Endothelial cell of umbilical vein (primary cell): ENCODE data around the gene OR2B3. TPM values are rescaled to one million over a fixed set of nuclear protein-coding genes. Genes with fewer than 3 reads are reported as not detected.
"Not testable (repeated sequence)": the region's sequence is repeated elsewhere in the genome, so short reads cannot be mapped to it uniquely, and the experiment has no call there.

Experiments
- BruUV-seq: library from RNA; stranded (reverse); fragments of 400-500 nt; replicated peaks from 2 replicates; lab custom pipeline; 2021; lab: Mats Ljungman, UMichigan
- CTCF ChIA-PET: fragments of 300-600, 350-600 bp; sonication (Branson Sonifier 250); formaldehyde crosslinking; loops from one replicate; lab custom pipeline; 2021; ENCODE audit warnings: antibody characterized with exemption, inconsistent platforms; lab: Charles Lee
- POLR2A ChIA-PET: fragments of 300-600, 350-600 bp; sonication (Branson Sonifier 250); formaldehyde crosslinking; loops from one replicate; lab custom pipeline; 2021; ENCODE audit warnings: antibody characterized with exemption, inconsistent platforms; lab: Charles Lee
- DNase-seq: peaks from one replicate; pipeline ENCODE4 v3.0.0-alpha.2; 2011; ENCODE audit warnings: low read depth, low spot score
- FAIRE-seq: peaks from 2 replicates; lab custom pipeline; 2011; peaks lifted over from hg19 to GRCh38; lab: Jason Lieb, UNC
- H2AFZ ChIP-seq: 2 replicates; pipeline ENCODE4 v1.6.0; 2012; ENCODE audit warnings: low read depth, low read length, control low read depth, inconsistent platforms
- H3K27ac ChIP-seq: 2 replicates; pipeline ENCODE4 v1.5.1; 2011; ENCODE audit warnings: low read depth, mild to moderate bottlenecking, control low read depth, low read length, moderate library complexity; ENCODE audit not compliant: insufficient read depth
- H3K27me3 ChIP-seq, 2 experiments: 2 replicates each; pipeline versions ENCODE4 v1.6.0 to v1.6.1; 2011; ENCODE audit warnings: low read length in 2 of 2, mixed read lengths in 1 of 2; ENCODE audit not compliant: control insufficient read depth in 2 of 2, insufficient read depth in 2 of 2
- H3K36me3 ChIP-seq, 2 experiments: 2 replicates in 1 of 2; 3 replicates in 1 of 2; pipeline ENCODE4 v1.5.1; 2011; ENCODE audit warnings: low read length in 2 of 2, mild to moderate bottlenecking in 1 of 2, moderate library complexity in 1 of 2; ENCODE audit not compliant: control insufficient read depth in 2 of 2, insufficient read depth in 2 of 2; ENCODE audit errors: extremely low read depth in 1 of 2
- H3K4me1 ChIP-seq: 3 replicates; pipeline ENCODE4 v1.5.1; 2011; ENCODE audit warnings: mild to moderate bottlenecking, low read length; ENCODE audit not compliant: control insufficient read depth, insufficient read depth; ENCODE audit errors: extremely low read depth
- H3K4me2 ChIP-seq: 2 replicates; pipeline ENCODE4 v1.6.1; 2011; ENCODE audit warnings: low read length, control low read depth, mixed read lengths; ENCODE audit not compliant: insufficient read depth
- H3K4me3 ChIP-seq, 3 experiments: fragments of 200-600 bp in 1 of 3; sonication (generic), shearing (Covaris generic) in 1 of 3; replicated peaks in 1 of 3; 2 replicates each; pipeline ENCODE4 v1.5.1; 2011 to 2016; ENCODE audit warnings: control low read depth in 3 of 3, low read length in 3 of 3, mild to moderate bottlenecking in 2 of 3, inconsistent platforms in 1 of 3, low read depth in 1 of 3, moderate library complexity in 1 of 3; ENCODE audit not compliant: insufficient read depth in 1 of 3
- H3K79me2 ChIP-seq: 2 replicates; pipeline ENCODE4 v1.6.0; 2012; ENCODE audit warnings: low read length, inconsistent platforms; ENCODE audit not compliant: control insufficient read depth, insufficient read depth
- H3K9ac ChIP-seq: replicated peaks from 2 replicates; pipeline ENCODE3; 2011; ENCODE audit warnings: low read length, control low read depth; ENCODE audit not compliant: insufficient read depth; ENCODE audit errors: extremely low read depth
- H3K9me1 ChIP-seq: replicated peaks from 3 replicates; pipeline ENCODE4 v1.6.0; 2011; ENCODE audit warnings: mild to moderate bottlenecking, low read length; ENCODE audit not compliant: control insufficient read depth, insufficient read depth; ENCODE audit errors: extremely low read depth
- H3K9me3 ChIP-seq: replicated peaks from 2 replicates; pipeline ENCODE4 v1.5.1; 2012; ENCODE audit warnings: low read length, inconsistent platforms; ENCODE audit not compliant: control insufficient read depth, insufficient read depth
- H4K20me1 ChIP-seq: replicated peaks from 2 replicates; pipeline ENCODE3; 2011; ENCODE audit warnings: mild to moderate bottlenecking, low read length; ENCODE audit not compliant: control insufficient read depth, insufficient read depth; ENCODE audit errors: extremely low read depth
- MYC ChIP-seq: IDR thresholded peaks from one replicate; pipeline ENCODE4 v1.6.1; 2011; ENCODE audit warnings: mild to moderate bottlenecking, low read depth, low read length
- dilution Hi-C: fragments of 300-500 bp; cut with MboI; formaldehyde crosslinking; loops from one replicate; pipeline ENCODE4 v1.15.0; 2019; ENCODE audit warnings: low sequenced_read_pairs; ENCODE audit not compliant: extremely low pct_ligation_motif_present
- intact Hi-C: fragments of 100-400 bp; cut with micrococcal nuclease; formaldehyde crosslinking; loops from one replicate; pipeline ENCODE4 v1.10.0; 2022
- polyA plus RNA-seq, 4 experiments: library from polyadenylated mRNA; depleted of rRNA in 3 of 4; stranded (reverse) in 3 of 4; unstranded in 1 of 4; fragments of >200 nt; gene quantifications; 2 replicates each; pipeline versions ENCODE4 v1.2.1 to v1.2.3, GENCODE V29; 2011 to 2012; ENCODE audit warnings: missing spikeins in 1 of 4
- total RNA-seq: library from RNA; stranded (reverse); gene quantifications from 2 replicates; pipeline ENCODE4 v1.2.3, GENCODE V29; 2021

The OR2B3 gene
- total and polyA plus RNA-seq, 2 donors (not counting 3 experiments of a cell fraction or from before 2014, with no cell fraction given), result not detected

- no peak overlapping the region for H3K4me2 ChIP-seq
- dilution Hi-C loops (no loop called here), intact Hi-C loops (no loop called here)
- H4K20me1 ChIP-seq, result no peaks in the 10 kb centered on the region
- no peaks in the 10 kb centered on the region for H3K36me3 ChIP-seq
- no peak overlapping the region for H3K4me3 ChIP-seq
- no TSS peak for BruUV-seq
- H3K9me3 ChIP-seq, result no peaks in the 10 kb centered on the region
- no peaks in the 10 kb centered on the region for H3K27me3 ChIP-seq
- H3K9ac ChIP-seq, result no peak overlapping the region
- H2AFZ ChIP-seq, result no peak overlapping the region
- DNase-seq, result no peak
- no peaks in the 10 kb centered on the region for H3K4me1 ChIP-seq
- ChIA-PET POLR2A (no interaction called here), CTCF (no interaction called here)
- no peak for TF ChIP-seq MYC
- H3K79me2 ChIP-seq, result no peaks in the 10 kb centered on the region
- H3K27ac ChIP-seq, result no peak overlapping the region
- H3K9me1 ChIP-seq, result no peaks in the 10 kb centered on the region
- FAIRE-seq, result no peak
These were observed 42.4 kb upstream of the OR2B3 start for GRCh38 chr6:29129326-29130012.

DNA sequence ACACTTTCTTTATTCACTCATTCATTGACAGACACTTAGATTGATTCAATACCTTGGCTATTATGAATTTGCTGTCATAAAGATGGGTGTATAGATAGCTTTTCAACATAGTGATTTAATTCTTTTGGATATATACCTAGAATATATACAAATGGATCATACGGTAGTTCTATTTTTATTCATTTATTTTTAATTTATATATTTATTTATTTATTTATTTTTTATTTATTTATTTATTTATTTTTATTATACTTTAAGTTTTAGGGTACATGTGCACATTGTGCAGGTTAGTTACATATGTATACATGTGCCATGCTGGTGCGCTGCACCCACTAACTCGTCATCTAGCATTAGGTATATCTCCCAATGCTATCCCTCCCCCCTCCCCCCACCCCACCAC, 27.9 kb upstream of the OR2B3 start:
- H3K9ac ChIP-seq, H3K4me3 ChIP-seq, intact Hi-C loops, FAIRE-seq, H3K36me3 ChIP-seq, H3K4me1 ChIP-seq, H3K27me3 ChIP-seq, H3K4me2 ChIP-seq, DNase-seq, H3K9me1 ChIP-seq, H4K20me1 ChIP-seq, H3K27ac ChIP-seq, POLR2A ChIA-PET, H2AFZ ChIP-seq, BruUV-seq, CTCF ChIA-PET, H3K9me3 ChIP-seq, H3K79me2 ChIP-seq, dilution Hi-C loops: not testable (repeated sequence)
